Uterus (tissue), 2 donors: ENCODE results near the gene PLB1.

Source experiments
- POLR2A ChIP-seq, 2 donors: fragments of 450-650 bp; IDR thresholded peaks; one replicate each; pipeline ENCODE4 v1.6.1; 2016; ENCODE audit warnings: antibody characterized with exemption in 2 of 2, mild to moderate bottlenecking in 1 of 2, moderate library complexity in 1 of 2
- TF ChIP-seq, protein P1 (sequence below), 4 experiments: fragments of 200-600 bp in 2 of 4; fragments of 450-650 bp in 2 of 4; sonication (generic) in 2 of 4; IDR thresholded peaks; one replicate each; pipeline ENCODE4 v1.5.1; 2016 to 2019; ENCODE audit warnings: antibody characterized with exemption in 4 of 4, mild to moderate bottlenecking in 2 of 4, moderate library complexity in 1 of 4

DNA sequence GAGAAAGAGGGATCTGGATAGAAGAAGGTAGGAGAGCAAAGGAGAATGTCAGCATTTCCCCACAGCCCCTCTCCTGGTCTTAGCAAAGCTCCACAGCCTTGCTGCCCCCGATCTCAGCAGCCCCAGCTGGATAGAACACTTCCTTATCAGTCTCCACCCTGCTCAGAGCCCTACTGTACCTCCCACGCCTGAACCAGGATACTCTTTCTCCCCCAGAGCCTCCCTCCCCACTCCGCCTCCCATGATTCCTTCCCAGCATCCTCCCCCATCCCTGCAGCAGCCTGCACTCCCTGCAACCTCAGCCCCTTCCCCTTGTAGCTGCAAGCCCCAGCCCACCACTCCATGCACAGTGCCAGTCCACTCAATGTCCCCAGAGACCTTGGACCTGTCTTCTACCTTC is 25.8 kb downstream of the PLB1 start:
- TF ChIP-seq, protein P1, sequence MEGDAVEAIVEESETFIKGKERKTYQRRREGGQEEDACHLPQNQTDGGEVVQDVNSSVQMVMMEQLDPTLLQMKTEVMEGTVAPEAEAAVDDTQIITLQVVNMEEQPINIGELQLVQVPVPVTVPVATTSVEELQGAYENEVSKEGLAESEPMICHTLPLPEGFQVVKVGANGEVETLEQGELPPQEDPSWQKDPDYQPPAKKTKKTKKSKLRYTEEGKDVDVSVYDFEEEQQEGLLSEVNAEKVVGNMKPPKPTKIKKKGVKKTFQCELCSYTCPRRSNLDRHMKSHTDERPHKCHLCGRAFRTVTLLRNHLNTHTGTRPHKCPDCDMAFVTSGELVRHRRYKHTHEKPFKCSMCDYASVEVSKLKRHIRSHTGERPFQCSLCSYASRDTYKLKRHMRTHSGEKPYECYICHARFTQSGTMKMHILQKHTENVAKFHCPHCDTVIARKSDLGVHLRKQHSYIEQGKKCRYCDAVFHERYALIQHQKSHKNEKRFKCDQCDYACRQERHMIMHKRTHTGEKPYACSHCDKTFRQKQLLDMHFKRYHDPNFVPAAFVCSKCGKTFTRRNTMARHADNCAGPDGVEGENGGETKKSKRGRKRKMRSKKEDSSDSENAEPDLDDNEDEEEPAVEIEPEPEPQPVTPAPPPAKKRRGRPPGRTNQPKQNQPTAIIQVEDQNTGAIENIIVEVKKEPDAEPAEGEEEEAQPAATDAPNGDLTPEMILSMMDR (IDR thresholded peaks at IDR 0.05): no peak
- no peak for TF ChIP-seq POLR2A (IDR thresholded peaks at IDR 0.05)
